ENCODE results near the gene HORMAD2. TPM values are rescaled to one million over a fixed set of nuclear protein-coding genes. Genes with fewer than 3 reads are reported as not detected.
A peak's percentile ranks its signal among the peaks of the same experiment; 100 is the strongest.

The HORMAD2 gene
- total and polyA plus RNA-seq, 9 of the 15 experiments (the other 6 are each of a cell fraction or from before 2014, with no cell fraction given) = not detected

DNA sequence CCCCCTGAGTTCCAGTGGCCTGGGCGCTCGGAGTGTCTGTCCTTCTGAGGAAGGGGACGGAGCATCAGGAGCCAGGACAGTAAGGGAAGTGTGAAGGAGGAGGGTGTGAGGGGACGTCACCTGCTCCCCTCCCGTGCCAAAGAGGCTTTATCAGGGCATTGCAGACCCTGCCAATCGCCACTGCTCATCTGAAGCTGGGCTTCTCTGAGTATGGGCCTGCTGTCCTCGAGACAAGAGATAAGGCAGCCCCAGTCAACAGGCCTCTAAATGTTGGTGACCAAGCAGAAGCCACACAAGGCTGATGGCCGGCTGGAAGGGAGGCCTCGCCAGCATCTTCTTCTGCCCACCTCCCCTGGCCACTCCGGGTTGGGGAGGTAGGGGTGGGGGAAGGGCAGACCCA lies 136.4 kb downstream of the HORMAD2 start (continued):
- TF ChIP-seq PTTG1 (tag; IDR thresholded peaks at IDR 0.05; ENCODE audit: low read depth) (no peak), CHD4 (IDR thresholded peaks at IDR 0.05; ENCODE audit: insufficient read depth, insufficient replicate concordance, low read depth, low read length, poor library complexity, severe bottlenecking) (no peak), THRAP3 (IDR thresholded peaks at IDR 0.05; ENCODE audit: borderline replicate concordance) (no peak), NELFE (IDR thresholded peaks at IDR 0.05; ENCODE audit: insufficient read depth, insufficient read length) (no peak), ATF4 (CRISPR knock-in tag; IDR thresholded peaks at IDR 0.05) (peak; percentile 27; the same call in 1 of the 2 replicates), CCAR2 (IDR thresholded peaks at IDR 0.05; ENCODE audit: low read depth, low read length) (no peak), MBD2 (IDR thresholded peaks at IDR 0.05; ENCODE audit: borderline replicate concordance, low read depth) (peak; percentile 52; the same call in 1 of the 2 replicates), ZNF561 (CRISPR knock-in tag; conservative IDR thresholded peaks at IDR 0.05) (no peak), PML (IDR thresholded peaks at IDR 0.05; ENCODE audit: low read length) (peak; percentile 94), ZNF274 (IDR thresholded peaks at IDR 0.05; ENCODE audit: borderline replicate concordance, low read depth, low read length) (peak; percentile 32; the same call in 1 of the 2 replicates), CREB1 (IDR thresholded peaks at IDR 0.05) (peak; percentile 55; the same call in 1 of the 2 replicates), CREB1 (CRISPR knock-in tag; IDR thresholded peaks at IDR 0.05) (peak; percentile 35; the same call in 1 of the 2 replicates), KDM5B (IDR thresholded peaks at IDR 0.05; ENCODE audit: insufficient replicate concordance, low read depth, low read length) (no peak), RBM17 (IDR thresholded peaks at IDR 0.05; ENCODE audit: borderline replicate concordance, low read depth, low read length) (no peak), SIN3A (IDR thresholded peaks at IDR 0.05; ENCODE audit: borderline replicate concordance in 2 of 2, control insufficient read depth in 1 of 2, low read depth in 2 of 2, low read length in 2 of 2) (no peak), ZNF584 (CRISPR knock-in tag; IDR thresholded peaks at IDR 0.05; ENCODE audit: low read depth) (peak; percentile 89), ARNT (IDR thresholded peaks at IDR 0.05) (peak in 1 of 2 experiments; percentile 82; a peak in 1 of 4 replicates)
- TF ChIP-seq, protein P1, sequence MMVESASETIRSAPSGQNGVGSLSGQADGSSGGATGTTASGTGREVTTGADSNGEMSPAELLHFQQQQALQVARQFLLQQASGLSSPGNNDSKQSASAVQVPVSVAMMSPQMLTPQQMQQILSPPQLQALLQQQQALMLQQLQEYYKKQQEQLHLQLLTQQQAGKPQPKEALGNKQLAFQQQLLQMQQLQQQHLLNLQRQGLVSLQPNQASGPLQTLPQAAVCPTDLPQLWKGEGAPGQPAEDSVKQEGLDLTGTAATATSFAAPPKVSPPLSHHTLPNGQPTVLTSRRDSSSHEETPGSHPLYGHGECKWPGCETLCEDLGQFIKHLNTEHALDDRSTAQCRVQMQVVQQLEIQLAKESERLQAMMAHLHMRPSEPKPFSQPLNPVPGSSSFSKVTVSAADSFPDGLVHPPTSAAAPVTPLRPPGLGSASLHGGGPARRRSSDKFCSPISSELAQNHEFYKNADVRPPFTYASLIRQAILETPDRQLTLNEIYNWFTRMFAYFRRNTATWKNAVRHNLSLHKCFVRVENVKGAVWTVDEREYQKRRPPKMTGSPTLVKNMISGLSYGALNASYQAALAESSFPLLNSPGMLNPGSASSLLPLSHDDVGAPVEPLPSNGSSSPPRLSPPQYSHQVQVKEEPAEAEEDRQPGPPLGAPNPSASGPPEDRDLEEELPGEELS (CRISPR knock-in tag; IDR thresholded peaks at IDR 0.05; ENCODE audit: borderline replicate concordance) = no peak
- TF ChIP-seq, protein P2, sequence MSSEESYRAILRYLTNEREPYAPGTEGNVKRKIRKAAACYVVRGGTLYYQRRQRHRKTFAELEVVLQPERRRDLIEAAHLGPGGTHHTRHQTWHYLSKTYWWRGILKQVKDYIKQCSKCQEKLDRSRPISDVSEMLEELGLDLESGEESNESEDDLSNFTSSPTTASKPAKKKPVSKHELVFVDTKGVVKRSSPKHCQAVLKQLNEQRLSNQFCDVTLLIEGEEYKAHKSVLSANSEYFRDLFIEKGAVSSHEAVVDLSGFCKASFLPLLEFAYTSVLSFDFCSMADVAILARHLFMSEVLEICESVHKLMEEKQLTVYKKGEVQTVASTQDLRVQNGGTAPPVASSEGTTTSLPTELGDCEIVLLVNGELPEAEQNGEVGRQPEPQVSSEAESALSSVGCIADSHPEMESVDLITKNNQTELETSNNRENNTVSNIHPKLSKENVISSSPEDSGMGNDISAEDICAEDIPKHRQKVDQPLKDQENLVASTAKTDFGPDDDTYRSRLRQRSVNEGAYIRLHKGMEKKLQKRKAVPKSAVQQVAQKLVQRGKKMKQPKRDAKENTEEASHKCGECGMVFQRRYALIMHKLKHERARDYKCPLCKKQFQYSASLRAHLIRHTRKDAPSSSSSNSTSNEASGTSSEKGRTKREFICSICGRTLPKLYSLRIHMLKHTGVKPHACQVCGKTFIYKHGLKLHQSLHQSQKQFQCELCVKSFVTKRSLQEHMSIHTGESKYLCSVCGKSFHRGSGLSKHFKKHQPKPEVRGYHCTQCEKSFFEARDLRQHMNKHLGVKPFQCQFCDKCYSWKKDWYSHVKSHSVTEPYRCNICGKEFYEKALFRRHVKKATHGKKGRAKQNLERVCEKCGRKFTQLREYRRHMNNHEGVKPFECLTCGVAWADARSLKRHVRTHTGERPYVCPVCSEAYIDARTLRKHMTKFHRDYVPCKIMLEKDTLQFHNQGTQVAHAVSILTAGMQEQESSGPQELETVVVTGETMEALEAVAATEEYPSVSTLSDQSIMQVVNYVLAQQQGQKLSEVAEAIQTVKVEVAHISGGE (CRISPR knock-in tag; IDR thresholded peaks at IDR 0.05) = peak in 1 of 3 experiments; percentile 86; a peak in 2 of 6 replicates
